ENCODE results near the gene YIF1A.

YIF1A gene

GRCh38 chr11:66323684-66324083, 34.7 kb upstream of the YIF1A start (continued):
- TF ChIP-seq ZSCAN18 (tag by site-specific recombination; IDR thresholded peaks at IDR 0.05) (no peak), SP7 (tag by site-specific recombination; IDR thresholded peaks at IDR 0.05) (no peak), ZNF747 (tag by site-specific recombination; IDR thresholded peaks at IDR 0.05) (no peak), ZNF433 (tag by site-specific recombination; IDR thresholded peaks at IDR 0.05; ENCODE audit: low read depth) (no peak), ZBTB8A (tag by site-specific recombination; IDR thresholded peaks at IDR 0.05) (no peak)

- Histone ChIP-seq H3K27ac (ENCODE audit: extremely low read depth, low read depth, low read length) (no peak overlapping the region), H3K4me1 (ENCODE audit: control insufficient read depth, insufficient read depth, low read length) (no peaks in the 10 kb centered on the region), H3K36me3 (ENCODE audit: control insufficient read depth in 2 of 2, insufficient read depth in 1 of 2, low read length in 2 of 2) (no peaks in the 10 kb centered on the region), H3K4me3 (ENCODE audit: low read depth, low read length) (no peak overlapping the region), H3K9me3 (ENCODE audit: control insufficient read depth, insufficient read depth, low read depth, low read length) (no peaks in the 10 kb centered on the region)
- CTCF ChIA-PET = interaction anchor here (2.0 kb wide), 1 partner anchor 10 kb away, joined by 18 read pairs; no protein-coding TSS in a partner anchor
- TF ChIP-seq ZNF596 (tag by site-specific recombination; IDR thresholded peaks at IDR 0.05) (no peak), ZNF791 (tag by site-specific recombination; IDR thresholded peaks at IDR 0.05) (no peak), ZNF239 (tag by site-specific recombination; IDR thresholded peaks at IDR 0.05) (no peak), ZNF26 (tag by site-specific recombination; IDR thresholded peaks at IDR 0.05) (no peak), ZSCAN18 (tag by site-specific recombination; IDR thresholded peaks at IDR 0.05) (no peak), ZNF654 (tag by site-specific recombination; IDR thresholded peaks at IDR 0.05; ENCODE audit: low read depth) (no peak), ZNF292 (tag by site-specific recombination; IDR thresholded peaks at IDR 0.05; ENCODE audit: borderline replicate concordance, low read depth) (no peak), ZNF677 (tag by site-specific recombination; IDR thresholded peaks at IDR 0.05) (no peak), SALL2 (tag by site-specific recombination; IDR thresholded peaks at IDR 0.05; ENCODE audit: borderline replicate concordance) (no peak), ZNF513 (tag by site-specific recombination; IDR thresholded peaks at IDR 0.05) (no peak), PRDM10 (tag by site-specific recombination; IDR thresholded peaks at IDR 0.05) (no peak)
- POLR2A ChIA-PET = no interaction called here
These were observed 33.9 kb upstream of the YIF1A start for GRCh38 chr11:66322732-66323427.

Data from HEK293 (cell line).